HepG2 (cell line): ENCODE measurements around the gene CCDC88C. TPM values are rescaled to one million over a fixed set of nuclear protein-coding genes. Genes with fewer than 3 reads are reported as not detected.

Experiments used
- ATAC-seq: fragments of 200-7000 bp; cut with Tn5 transposase; 3 replicates; pipeline ENCODE4 v1.9.1; 2020; ENCODE audit warnings: mild to moderate bottlenecking, moderate library complexity
- BruUV-seq: library from RNA; stranded (reverse); fragments of 400-500 nt; replicated peaks from 2 replicates; lab custom pipeline; 2021; lab: Mats Ljungman, UMichigan
- CTCF ChIA-PET: fragments of 300-600 bp; formaldehyde crosslinking; extraction: SDS; loops from one replicate; lab custom pipeline; 2021; ENCODE audit warnings: low total read pairs, inconsistent platforms, low intra/inter-chr PET ratio; lab: Yijun Ruan, JAX
- POLR2A ChIA-PET: fragments of 350-600 bp; sonication (Branson Sonifier 250); formaldehyde crosslinking; loops from one replicate; lab custom pipeline; 2020; ENCODE audit warnings: antibody characterized with exemption, inconsistent platforms; lab: Yijun Ruan, JAX
- DNase-seq: peaks from one replicate; pipeline ENCODE4 v3.0.0-alpha.2; 2015; ENCODE audit warnings: low spot score
- FAIRE-seq: peaks from 3 replicates; lab custom pipeline; 2011; peaks lifted over from hg19 to GRCh38; lab: Jason Lieb, UNC
- H2AFZ ChIP-seq: one replicate; pipeline ENCODE4 v1.6.1; 2011; ENCODE audit warnings: low read length, inconsistent platforms
- H3K27ac ChIP-seq: fragments of 300-600 bp; 3 replicates; pipeline ENCODE4 v1.8.0; 2011; ENCODE audit warnings: mixed run types, mild to moderate bottlenecking, mixed read lengths, low read length, inconsistent platforms; ENCODE audit not compliant: insufficient read depth; ENCODE audit errors: extremely low read length
- H3K27me3 ChIP-seq, 2 experiments: fragments of 200-600 bp in 1 of 2; 2 replicates in 1 of 2; 3 replicates in 1 of 2; pipeline versions ENCODE4 v1.6.0 to v1.8.0; 2011; ENCODE audit warnings: low read length in 2 of 2, mild to moderate bottlenecking in 2 of 2, moderate library complexity in 2 of 2, inconsistent platforms in 1 of 2; ENCODE audit not compliant: insufficient read depth in 2 of 2, control insufficient read depth in 1 of 2
- H3K36me3 ChIP-seq, 2 experiments: fragments of 200-600 bp in 1 of 2; replicated peaks in 1 of 2; 2 replicates in 1 of 2; 3 replicates in 1 of 2; pipeline versions ENCODE4 v1.5.1 to v1.8.0; 2011; ENCODE audit warnings: low read length in 2 of 2, inconsistent platforms in 1 of 2; ENCODE audit not compliant: insufficient read depth in 2 of 2, control insufficient read depth in 1 of 2
- H3K4me1 ChIP-seq: 2 replicates; pipeline ENCODE4 v1.5.1; 2012; ENCODE audit warnings: low read length, inconsistent platforms; ENCODE audit not compliant: insufficient read depth
- H3K4me2 ChIP-seq: 2 replicates; pipeline ENCODE4 v1.6.0; 2011; ENCODE audit warnings: low read depth, low read length, inconsistent platforms
- H3K4me3 ChIP-seq, 3 experiments: fragments of 200-600 bp in 1 of 3; sonication (generic), shearing (Covaris generic) in 1 of 3; replicated peaks in 1 of 3; 2 replicates each; pipeline ENCODE4 v1.5.1; 2011 to 2016; ENCODE audit warnings: low read length in 3 of 3, inconsistent platforms in 2 of 3, low read depth in 2 of 3, mild to moderate bottlenecking in 2 of 3, control low read depth in 1 of 3, mixed read lengths in 1 of 3; ENCODE audit not compliant: insufficient read depth in 1 of 3
- H3K79me2 ChIP-seq: one replicate; pipeline ENCODE4 v1.6.1; 2011; ENCODE audit warnings: low read length, inconsistent platforms; ENCODE audit not compliant: insufficient read depth
- H3K9ac ChIP-seq: 2 replicates; pipeline ENCODE4 v1.6.0; 2011; ENCODE audit warnings: mild to moderate bottlenecking, low read depth, low read length, inconsistent platforms; ENCODE audit not compliant: insufficient read depth
- H3K9me3 ChIP-seq: 2 replicates; pipeline ENCODE4 v1.5.1; 2012; ENCODE audit warnings: mild to moderate bottlenecking, low read length
- H4K20me1 ChIP-seq: 2 replicates; pipeline ENCODE4 v1.6.0; 2011; ENCODE audit warnings: inconsistent platforms, mild to moderate bottlenecking, low read length, moderate library complexity; ENCODE audit not compliant: insufficient read depth
- IKZF4 ChIP-seq: sonication (generic); formaldehyde crosslinking; IDR thresholded peaks from 2 replicates; pipeline ENCODE4 v1.5.1; 2020; ENCODE audit warnings: borderline replicate concordance, mild to moderate bottlenecking, low read depth, missing genetic modification reagents; ENCODE audit errors: not compliant biosample characterization
- NKX3-1 ChIP-seq: sonication (generic); formaldehyde crosslinking; IDR thresholded peaks from 2 replicates; pipeline ENCODE4 v1.5.0; 2020; ENCODE audit warnings: missing genetic modification reagents
- NR2F1 ChIP-seq, 2 experiments: fragments of 450-650 bp in 1 of 2; formaldehyde crosslinking in 1 of 2; IDR thresholded peaks; 2 replicates each; pipeline versions ENCODE4 v1.5.0 to v1.6.1; 2016 to 2020; ENCODE audit warnings: mild to moderate bottlenecking in 1 of 2, missing compliant biosample characterization in 1 of 2, missing genetic modification reagents in 1 of 2, moderate library complexity in 1 of 2
- ZBTB7B ChIP-seq: sonication (generic); formaldehyde crosslinking; IDR thresholded peaks from 2 replicates; pipeline ENCODE4 v1.4.0; 2020; ENCODE audit warnings: missing genetic modification reagents
- WGBS: methylation state at CpG from one replicate; pipeline ENCODE4 v1.1.6; 2017; ENCODE audit warnings: low lambda C conversion rate; 5-methylcytosine and 5-hydroxymethylcytosine counted together
- in situ Hi-C: cut with HindIII; loops from 2 replicates; pipeline ENCODE4 v1.10.0; 2017; ENCODE audit warnings: low pct_unique_long_range_greater_than_20kb; ENCODE audit not compliant: extremely low pct_ligation_motif_present
- intact Hi-C: fragments of 100-400 bp; cut with micrococcal nuclease; formaldehyde crosslinking; loops from one replicate; pipeline ENCODE4 v1.10.0; 2022; ENCODE audit not compliant: unreplicated experiment
- polyA plus RNA-seq, 8 experiments: library from polyadenylated mRNA; depleted of rRNA in 3 of 8; stranded (reverse) in 7 of 8; unstranded in 1 of 8; fragments of >200 nt; fragmentation: Illumina TruSeq in 4 of 8; extraction: Trizol in 4 of 8; gene quantifications; 2 replicates each; pipeline versions ENCODE4 v1.2.1 to v1.2.3, GENCODE V29; 2011 to 2016; ENCODE audit warnings: low read depth in 4 of 8, missing spikeins in 1 of 8, mixed read lengths in 1 of 8; ENCODE audit not compliant: insufficient read depth in 1 of 8
- total RNA-seq, 5 experiments: library from RNA; depleted of rRNA; stranded (reverse); fragments of >200 nt; fragmentation: Illumina TruSeq; extraction: Trizol; gene quantifications; 2 replicates each; pipeline ENCODE4 v1.2.3, GENCODE V29; 2016; ENCODE audit warnings: low read depth in 1 of 5
- TF ChIP-seq, protein P1 (sequence below): sonication (generic); formaldehyde crosslinking; IDR thresholded peaks from 2 replicates; pipeline ENCODE4 v1.5.1; 2020; ENCODE audit warnings: mild to moderate bottlenecking, missing genetic modification reagents, moderate library complexity
- TF ChIP-seq, protein P2 (sequence below): sonication (generic); formaldehyde crosslinking; IDR thresholded peaks from 2 replicates; pipeline ENCODE4 v1.4.0; 2020; ENCODE audit warnings: missing genetic modification reagents

CCDC88C gene
- total and polyA plus RNA-seq, 2 of the 13 experiments (the other 11 are each of a cell fraction or from before 2014, with no cell fraction given): 3.6 to 11.7 TPM

DNA sequence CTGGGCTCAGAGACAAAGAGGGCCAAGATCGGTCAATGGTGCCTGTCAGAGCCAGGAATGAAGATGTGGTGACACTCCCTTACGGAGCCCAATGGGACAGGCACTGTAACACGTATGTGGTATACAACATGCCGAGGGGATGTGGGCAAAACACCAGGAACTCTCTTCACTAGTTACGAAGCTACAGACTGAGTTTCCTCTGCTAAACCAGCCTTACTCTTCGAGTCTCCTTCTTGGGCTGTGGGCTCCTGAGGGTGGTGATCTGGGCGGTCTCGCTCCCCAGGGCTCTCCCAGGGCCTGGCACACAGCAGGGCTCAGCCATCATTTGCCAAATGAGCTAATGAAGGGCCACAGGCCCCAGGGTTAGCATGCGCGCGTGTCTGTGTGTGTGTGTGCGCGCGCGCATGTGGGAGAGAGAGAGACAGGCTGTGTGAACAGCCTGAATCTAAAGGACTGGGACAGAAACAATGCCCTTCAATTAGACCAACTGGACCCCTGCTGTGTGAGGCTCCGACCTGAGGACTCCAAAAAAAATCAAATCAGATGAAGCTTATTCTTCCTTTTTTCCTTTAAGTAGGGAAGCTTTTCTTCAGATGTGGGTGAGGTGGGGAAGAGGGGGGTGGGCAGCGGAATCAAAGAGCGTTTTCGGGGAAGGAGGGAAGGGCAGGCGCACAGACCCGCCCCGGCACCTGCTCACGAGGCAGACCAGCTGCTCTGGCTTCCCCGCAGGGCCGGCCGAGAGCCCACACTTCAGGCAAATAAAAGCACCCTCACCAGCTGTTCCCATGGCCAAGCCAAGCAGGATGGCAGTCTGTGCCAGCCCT is 42.5 kb downstream of the CCDC88C start:
- CTCF ChIA-PET: no interaction called here

More for the DNA sequence above, 42.5 kb downstream of the CCDC88C start:
- Histone ChIP-seq H3K27me3 (no peaks in the 10 kb centered on the region), H3K79me2 (no peaks in the 10 kb centered on the region), H3K9me3 (no peaks in the 10 kb centered on the region), H3K4me3 (no peak overlapping the region), H4K20me1 (peaks cover 9% of the 10 kb centered on the region; the same call in 1 of the 2 replicates), H3K27ac (no peak overlapping the region), H3K9ac (no peak overlapping the region), H2AFZ (no peak overlapping the region), H3K4me1 (peaks cover 20% of the 10 kb centered on the region), H3K4me2 (no peak overlapping the region), H3K36me3 (no peaks in the 10 kb centered on the region; a peak in 1 of 5 replicates)
- BruUV-seq: no TSS peak
- intact Hi-C loops: no loop called here
- POLR2A ChIA-PET: no interaction called here
- FAIRE-seq: no peak
- WGBS: 99% methylated on average over 24 of the region's 26 CpGs
- DNase-seq: no peak
- in situ Hi-C loops: no loop called here
- ATAC-seq: no peak
- TF ChIP-seq, protein P1, sequence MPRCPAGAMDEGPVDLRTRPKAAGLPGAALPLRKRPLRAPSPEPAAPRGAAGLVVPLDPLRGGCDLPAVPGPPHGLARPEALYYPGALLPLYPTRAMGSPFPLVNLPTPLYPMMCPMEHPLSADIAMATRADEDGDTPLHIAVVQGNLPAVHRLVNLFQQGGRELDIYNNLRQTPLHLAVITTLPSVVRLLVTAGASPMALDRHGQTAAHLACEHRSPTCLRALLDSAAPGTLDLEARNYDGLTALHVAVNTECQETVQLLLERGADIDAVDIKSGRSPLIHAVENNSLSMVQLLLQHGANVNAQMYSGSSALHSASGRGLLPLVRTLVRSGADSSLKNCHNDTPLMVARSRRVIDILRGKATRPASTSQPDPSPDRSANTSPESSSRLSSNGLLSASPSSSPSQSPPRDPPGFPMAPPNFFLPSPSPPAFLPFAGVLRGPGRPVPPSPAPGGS (CRISPR knock-in tag): no peak
- TF ChIP-seq, protein P2, sequence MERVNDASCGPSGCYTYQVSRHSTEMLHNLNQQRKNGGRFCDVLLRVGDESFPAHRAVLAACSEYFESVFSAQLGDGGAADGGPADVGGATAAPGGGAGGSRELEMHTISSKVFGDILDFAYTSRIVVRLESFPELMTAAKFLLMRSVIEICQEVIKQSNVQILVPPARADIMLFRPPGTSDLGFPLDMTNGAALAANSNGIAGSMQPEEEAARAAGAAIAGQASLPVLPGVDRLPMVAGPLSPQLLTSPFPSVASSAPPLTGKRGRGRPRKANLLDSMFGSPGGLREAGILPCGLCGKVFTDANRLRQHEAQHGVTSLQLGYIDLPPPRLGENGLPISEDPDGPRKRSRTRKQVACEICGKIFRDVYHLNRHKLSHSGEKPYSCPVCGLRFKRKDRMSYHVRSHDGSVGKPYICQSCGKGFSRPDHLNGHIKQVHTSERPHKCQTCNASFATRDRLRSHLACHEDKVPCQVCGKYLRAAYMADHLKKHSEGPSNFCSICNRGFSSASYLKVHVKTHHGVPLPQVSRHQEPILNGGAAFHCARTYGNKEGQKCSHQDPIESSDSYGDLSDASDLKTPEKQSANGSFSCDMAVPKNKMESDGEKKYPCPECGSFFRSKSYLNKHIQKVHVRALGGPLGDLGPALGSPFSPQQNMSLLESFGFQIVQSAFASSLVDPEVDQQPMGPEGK: no peak
- TF ChIP-seq NR2F1 (CRISPR knock-in tag; IDR thresholded peaks at IDR 0.05) (no peak), NKX3-1 (CRISPR knock-in tag) (no peak), IKZF4 (CRISPR knock-in tag) (no peak), ZBTB7B (CRISPR knock-in tag) (no peak)
